Ishikawa (cell line): ENCODE data around the gene RNF150.

Experiments used
- CEBPB ChIP-seq: IDR thresholded peaks from 2 replicates; pipeline ENCODE4 v1.6.1; 2012
- CREB1 ChIP-seq: IDR thresholded peaks from 2 replicates; pipeline ENCODE4 v1.6.1; 2012; ENCODE audit warnings: low read depth
- EGR1 ChIP-seq: IDR thresholded peaks from 2 replicates; pipeline ENCODE4 v1.6.1; 2012
- EP300 ChIP-seq: IDR thresholded peaks from 2 replicates; pipeline ENCODE4 v1.6.1; 2012; ENCODE audit warnings: borderline replicate concordance
- FOXM1 ChIP-seq: IDR thresholded peaks from 2 replicates; pipeline ENCODE4 v1.6.1; 2012; ENCODE audit warnings: low read depth, borderline replicate concordance
- MAX ChIP-seq: IDR thresholded peaks from 2 replicates; pipeline ENCODE4 v1.6.1; 2012
- NFIC ChIP-seq: IDR thresholded peaks from 2 replicates; pipeline ENCODE4 v1.6.1; 2012
- RAD21 ChIP-seq: IDR thresholded peaks from 2 replicates; pipeline ENCODE4 v1.6.1; 2012; ENCODE audit warnings: low read depth
- REST ChIP-seq: IDR thresholded peaks from 2 replicates; pipeline ENCODE4 v1.6.1; 2012; ENCODE audit warnings: low read depth, mild to moderate bottlenecking
- TAF1 ChIP-seq: IDR thresholded peaks from 2 replicates; pipeline ENCODE4 v1.6.1; 2012; ENCODE audit warnings: low read depth, mild to moderate bottlenecking
- TCF12 ChIP-seq: IDR thresholded peaks from 2 replicates; pipeline ENCODE4 v1.6.1; 2012; ENCODE audit warnings: low read depth
- TEAD4 ChIP-seq: IDR thresholded peaks from 2 replicates; pipeline ENCODE4 v1.6.1; 2012
- USF1 ChIP-seq: IDR thresholded peaks from 2 replicates; pipeline ENCODE4 v1.6.1; 2012
- YY1 ChIP-seq: IDR thresholded peaks from 2 replicates; pipeline ENCODE4 v1.6.1; 2012; ENCODE audit warnings: low read depth
- ZBTB7A ChIP-seq: IDR thresholded peaks from 2 replicates; pipeline ENCODE4 v1.6.1; 2012; ENCODE audit warnings: low read depth

RNF150 gene

GRCh38 chr4:140813804-140814203, 319.5 kb downstream of the RNF150 start:
- no peak for TF ChIP-seq NFIC
- no peak for TF ChIP-seq CEBPB
- TF ChIP-seq USF1: no peak
- no peak for TF ChIP-seq FOXM1
- no peak for TF ChIP-seq MAX
- no peak for TF ChIP-seq REST

- TF ChIP-seq ZBTB7A: no peak
- TF ChIP-seq CREB1: no peak
- no peak for TF ChIP-seq REST
- no peak for TF ChIP-seq NFIC
- TF ChIP-seq EGR1: no peak
- TF ChIP-seq USF1: no peak
These were observed 320.4 kb downstream of the RNF150 start for GRCh38 chr4:140812916-140813315.

GRCh38 chr4:140811429-140811828, 321.8 kb downstream of the RNF150 start:
- no peak for TF ChIP-seq TAF1
- no peak for TF ChIP-seq EP300
- TF ChIP-seq USF1: no peak
- TF ChIP-seq FOXM1: no peak
- no peak for TF ChIP-seq EGR1
- TF ChIP-seq MAX: no peak
- no peak for TF ChIP-seq ZBTB7A
- no peak for TF ChIP-seq YY1
- no peak for TF ChIP-seq CREB1
- TF ChIP-seq TEAD4: no peak
- no peak for TF ChIP-seq TCF12
- no peak for TF ChIP-seq RAD21
- no peak for TF ChIP-seq NFIC
- TF ChIP-seq REST: no peak
- no peak for TF ChIP-seq CEBPB
